ENCODE data around the gene DEFB132. TPM values are rescaled to one million over a fixed set of nuclear protein-coding genes. Genes with fewer than 3 reads are reported as not detected.

Gene DEFB132
- total RNA-seq, 1 donor = not detected

Other genes starting within 250 kb of the DEFB132 start
- gene DEFB125, start 170.1 kb upstream of the DEFB132 start, total RNA-seq = not detected in 2 replicates
- not detected in 2 replicates for gene DEFB126, start 115.1 kb upstream of the DEFB132 start, total RNA-seq
- not detected in 2 replicates for gene DEFB127, start 100.3 kb upstream of the DEFB132 start, total RNA-seq
- gene DEFB128, start 68.0 kb upstream of the DEFB132 start, total RNA-seq = not detected in 2 replicates
- not detected in 2 replicates for gene DEFB129, start 30.5 kb upstream of the DEFB132 start, total RNA-seq
- gene C20orf96, start 33.0 kb downstream of the DEFB132 start, total RNA-seq = 2.2 and 3.5 TPM in 2 replicates
- gene ZCCHC3, start 39.8 kb downstream of the DEFB132 start, total RNA-seq = 9.0 and 9.4 TPM in 2 replicates
- gene SOX12, start 67.8 kb downstream of the DEFB132 start, total RNA-seq = 6.2 and 6.9 TPM in 2 replicates
- gene NRSN2, start 89.4 kb downstream of the DEFB132 start, total RNA-seq = 39.5 and 49.6 TPM in 2 replicates
- gene TRIB3, start 123.0 kb downstream of the DEFB132 start, total RNA-seq = 176 and 213 TPM in 2 replicates
- gene RBCK1, start 150.6 kb downstream of the DEFB132 start, total RNA-seq = 73.1 and 104 TPM in 2 replicates
- gene TBC1D20, start 204.8 kb downstream of the DEFB132 start, total RNA-seq = 57.5 and 64.8 TPM in 2 replicates

Data from osteoblast (primary cell).